Spinal cord (tissue), 10 donors: ENCODE data around the gene AFAP1. TPM values are rescaled to one million over a fixed set of nuclear protein-coding genes. Genes with fewer than 3 reads are reported as not detected.
A peak's percentile ranks its signal among the peaks of the same experiment; 100 is the strongest.

Experiments used
- DNase-seq, 6 donors: peaks; one replicate each; pipeline versions ENCODE4 v3.0.0 to v3.0.0-alpha.2; 2013 to 2015; ENCODE audit warnings: low spot score in 6 of 6, low read depth in 4 of 6
- H3K27ac ChIP-seq: one replicate; pipeline ENCODE4 v1.5.1; 2013; ENCODE audit warnings: low read depth, low read length, control low read depth
- H3K27me3 ChIP-seq: one replicate; pipeline ENCODE4 v1.6.1; 2013; ENCODE audit warnings: low read length; ENCODE audit not compliant: control insufficient read depth, insufficient read depth
- H3K36me3 ChIP-seq: one replicate; pipeline ENCODE4 v1.6.1; 2013; ENCODE audit warnings: low read length; ENCODE audit not compliant: control insufficient read depth, insufficient read depth
- H3K4me1 ChIP-seq: one replicate; pipeline ENCODE4 v1.6.1; 2013; ENCODE audit warnings: low read length; ENCODE audit not compliant: control insufficient read depth, insufficient read depth
- H3K4me3 ChIP-seq: one replicate; pipeline ENCODE4 v1.5.1; 2013; ENCODE audit warnings: low read depth, low read length, control low read depth
- H3K9me3 ChIP-seq: one replicate; pipeline ENCODE4 v1.6.1; 2013; ENCODE audit warnings: low read length; ENCODE audit not compliant: control insufficient read depth, insufficient read depth
- WGBS: methylation state at CpG from one replicate; pipeline ENCODE4 v1.1.5; 2013; ENCODE audit warnings: missing lambda C conversion rate; ENCODE audit not compliant: insufficient coverage; 5-methylcytosine and 5-hydroxymethylcytosine counted together
- long read RNA-seq, 4 donors: transcript quantifications; one replicate each; lab custom pipeline, GENCODE V29; 2026
- polyA plus RNA-seq, 2 donors: library from polyadenylated mRNA; unstranded; fragments of 120-200 nt; gene quantifications; one replicate each; pipeline ENCODE4 v1.2.1, GENCODE V29; 2013; ENCODE audit not compliant: insufficient read length in 2 of 2
- total RNA-seq, 2 donors: library from RNA; depleted of rRNA in 1 of 2; stranded (reverse); fragments of 120-200 nt in 1 of 2; fragments of >200 nt in 1 of 2; gene quantifications; one replicate each; pipeline versions ENCODE4 v1.2.3 to v1.2.4, GENCODE V29; 2013 to 2014
- donor health status: healthy.

Gene AFAP1
- total RNA-seq (10 to 100 TPM; 37.8 to 42.0 TPM), polyA plus RNA-seq (10 to 100 TPM; 34.8 to 34.9 TPM)
- long read RNA-seq, donor 1, full-length matches to known transcripts = 6 of 6 reads
- long read RNA-seq, donor 1, partial matches to known transcripts = 0 of 6 reads
- long read RNA-seq, donor 1, other reads (novel, unspliced or antisense) = 0 of 6 reads
- long read RNA-seq, donor 2, full-length matches to known transcripts = 1 of 1 reads
- long read RNA-seq, donor 2, partial matches to known transcripts = 0 of 1 reads
- long read RNA-seq, donor 2, other reads (novel, unspliced or antisense) = 0 of 1 reads
- long read RNA-seq, donor 3, full-length matches to known transcripts = 2 of 19 reads
- long read RNA-seq, donor 3, partial matches to known transcripts = 17 of 19 reads
- long read RNA-seq, donor 3, other reads (novel, unspliced or antisense) = 0 of 19 reads
- long read RNA-seq, donor 4, full-length matches to known transcripts = 1 of 1 reads
- long read RNA-seq, donor 4, partial matches to known transcripts = 0 of 1 reads
- long read RNA-seq, donor 4, other reads (novel, unspliced or antisense) = 0 of 1 reads

- peaks cover 17% of the 10 kb centered on the region for H3K4me1 ChIP-seq
- H3K36me3 ChIP-seq = no peaks in the 10 kb centered on the region
- no peaks in the 10 kb centered on the region for H3K27me3 ChIP-seq
- H3K9me3 ChIP-seq = no peaks in the 10 kb centered on the region
- H3K27ac ChIP-seq = peak within 1 kb of the TSS; percentile 69
- WGBS = under 1% methylated on average over 96 of the region's 96 CpGs
- H3K4me3 ChIP-seq = peak within 1 kb of the TSS; percentile 77
- DNase-seq = peak; percentile 71 to 98 (median 90)
Observed at GRCh38 chr4:7939377-7940108, at the start of gene AFAP1. AFAP1 (minus strand) TSS chr4:7939861; CDS start chr4:7872078, 67,783 bp downstream.

GRCh38 chr4:7988437-7988836, 48.8 kb upstream of the AFAP1 start:
- H3K27me3 ChIP-seq = no peaks in the 10 kb centered on the region
- H3K36me3 ChIP-seq = peaks cover 45% of the 10 kb centered on the region
- no CpG with 5 or more reads among the region's 1 CpG for WGBS
- no peak overlapping the region for H3K4me3 ChIP-seq
- H3K9me3 ChIP-seq = no peaks in the 10 kb centered on the region
- no peak for DNase-seq
- no peak overlapping the region for H3K27ac ChIP-seq
- H3K4me1 ChIP-seq = peaks cover 18% of the 10 kb centered on the region

- Histone ChIP-seq H3K4me3 (no peak overlapping the region), H3K27me3 (no peaks in the 10 kb centered on the region), H3K36me3 (peaks cover 43% of the 10 kb centered on the region), H3K27ac (no peak overlapping the region), H3K9me3 (no peaks in the 10 kb centered on the region), H3K4me1 (peaks cover 13% of the 10 kb centered on the region)
- 76% methylated on average over 5 of the region's 10 CpGs for WGBS
- peak in 5 of 6 donors; percentile 40 to 89 (median 51) for DNase-seq
Observed at GRCh38 chr4:7987148-7987989, 47.7 kb upstream of the AFAP1 start.

GRCh38 chr4:7985891-7986441, 46.3 kb upstream of the AFAP1 start:
- Histone ChIP-seq H3K27ac (no peak overlapping the region), H3K9me3 (no peaks in the 10 kb centered on the region), H3K4me1 (peaks cover 12% of the 10 kb centered on the region), H3K27me3 (no peaks in the 10 kb centered on the region), H3K4me3 (no peak overlapping the region), H3K36me3 (peaks cover 43% of the 10 kb centered on the region)
- WGBS = 43% methylated on average over 21 of the region's 21 CpGs
- DNase-seq = no peak

- Histone ChIP-seq H3K9me3 (no peaks in the 10 kb centered on the region), H3K27me3 (no peaks in the 10 kb centered on the region), H3K36me3 (peaks cover 38% of the 10 kb centered on the region), H3K4me1 (peaks cover 12% of the 10 kb centered on the region), H3K4me3 (no peak overlapping the region), H3K27ac (no peak overlapping the region)
- no peak for DNase-seq
- WGBS = 94% methylated on average over 12 of the region's 12 CpGs
Observed at GRCh38 chr4:7985072-7985471, 45.4 kb upstream of the AFAP1 start.

- Histone ChIP-seq H3K9me3 (no peaks in the 10 kb centered on the region), H3K27ac (no peak overlapping the region), H3K36me3 (peaks cover 37% of the 10 kb centered on the region), H3K4me1 (peaks cover 12% of the 10 kb centered on the region), H3K4me3 (no peak overlapping the region), H3K27me3 (no peaks in the 10 kb centered on the region)
- no peak for DNase-seq
- 87% methylated on average over 30 of the region's 31 CpGs for WGBS
Observed at GRCh38 chr4:7984286-7984925, 44.7 kb upstream of the AFAP1 start.

- 95% methylated on average over 12 of the region's 17 CpGs for WGBS
- H3K9me3 ChIP-seq = no peaks in the 10 kb centered on the region
- H3K27ac ChIP-seq = no peak overlapping the region
- no peak for DNase-seq
- H3K36me3 ChIP-seq = peaks cover 45% of the 10 kb centered on the region
- H3K4me3 ChIP-seq = no peak overlapping the region
- H3K4me1 ChIP-seq = peaks cover 16% of the 10 kb centered on the region
- H3K27me3 ChIP-seq = no peaks in the 10 kb centered on the region
Observed at GRCh38 chr4:7983296-7983695, 43.6 kb upstream of the AFAP1 start.

GRCh38 chr4:7981738-7982394, 42.2 kb upstream of the AFAP1 start:
- Histone ChIP-seq H3K36me3 (peaks cover 49% of the 10 kb centered on the region), H3K4me3 (no peak overlapping the region), H3K9me3 (no peaks in the 10 kb centered on the region), H3K27me3 (no peaks in the 10 kb centered on the region), H3K27ac (no peak overlapping the region), H3K4me1 (peaks cover 19% of the 10 kb centered on the region)
- no peak for DNase-seq
- 80% methylated on average over 8 of the region's 8 CpGs for whole genome bisulfite sequencing
